CD1c-positive myeloid dendritic cell (primary cell): ENCODE results near the gene SFSWAP.

Experiments
- DNase-seq: peaks from one replicate; pipeline ENCODE4 v3.0.0-alpha.2; 2016; ENCODE audit errors: extremely low spot score

Gene SFSWAP

GRCh38 chr12:131833896-131834641, 123.2 kb downstream of the SFSWAP start:
- no peak for DNase-seq

- no peak for DNase-seq
Measured at GRCh38 chr12:131834798-131835615, 124.1 kb downstream of the SFSWAP start.

- DNase-seq: no peak
Measured at GRCh38 chr12:131835616-131836171, 124.8 kb downstream of the SFSWAP start.

DNA sequence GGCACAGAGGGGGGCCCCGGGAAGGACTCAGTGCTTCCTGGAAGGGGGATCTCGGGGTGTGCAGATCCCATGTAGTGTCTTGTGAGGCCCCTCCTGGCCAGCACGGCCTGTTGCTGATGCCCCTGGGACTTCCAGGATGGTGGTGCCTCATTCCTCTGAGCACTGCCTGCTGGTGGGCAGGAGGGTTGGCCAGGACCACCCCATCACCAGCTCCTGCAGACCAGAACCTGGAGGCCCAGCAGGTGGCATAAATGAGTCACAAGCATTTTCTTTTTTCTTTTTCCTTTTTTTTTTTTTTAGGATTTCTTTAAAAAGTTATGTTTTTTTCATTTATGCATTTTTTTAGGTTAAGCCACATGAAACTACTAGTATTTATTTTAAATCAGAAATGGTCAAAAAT, 125.3 kb downstream of the SFSWAP start:
- no peak for DNase-seq

- DNase-seq: no peak
Measured at GRCh38 chr12:131836714-131837397, 126.0 kb downstream of the SFSWAP start.

- DNase-seq: no peak
Measured at GRCh38 chr12:131840643-131841416, 129.9 kb downstream of the SFSWAP start.

DNA sequence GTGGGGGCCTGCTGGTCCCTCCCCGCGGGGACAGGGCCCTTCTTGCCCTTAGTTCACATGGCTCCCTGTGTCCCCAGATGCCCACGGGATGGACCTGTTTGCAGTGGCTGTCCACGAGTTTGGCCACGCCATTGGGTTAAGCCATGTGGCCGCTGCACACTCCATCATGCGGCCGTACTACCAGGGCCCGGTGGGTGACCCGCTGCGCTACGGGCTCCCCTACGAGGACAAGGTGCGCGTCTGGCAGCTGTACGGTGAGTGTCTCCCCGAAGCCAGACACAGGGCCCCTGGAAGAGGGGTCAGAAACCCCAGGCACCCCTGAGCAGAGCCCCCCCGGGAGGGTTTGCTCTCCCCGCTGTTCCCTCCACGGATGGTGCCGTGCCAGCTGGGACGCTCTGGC, 130.7 kb downstream of the SFSWAP start:
- DNase-seq: no peak

DNA sequence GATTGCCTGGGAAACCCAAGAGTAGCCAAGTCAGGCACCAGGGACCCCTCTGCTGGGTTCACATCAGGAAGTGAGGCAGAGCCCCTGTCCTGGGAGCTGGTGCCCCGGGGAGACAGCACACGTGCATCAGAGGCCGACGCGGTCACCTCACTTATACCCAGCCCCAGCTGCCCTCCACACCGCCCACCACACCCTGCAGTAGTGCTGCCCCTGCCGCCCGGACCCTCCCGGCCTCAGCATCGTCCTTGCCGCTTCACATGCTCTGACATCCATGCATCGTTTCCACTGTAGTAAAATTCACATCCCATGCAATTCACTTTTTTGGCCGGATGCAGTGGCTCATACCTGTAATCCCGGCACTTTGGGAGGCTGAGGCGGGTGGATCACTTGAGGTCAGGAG, 131.3 kb downstream of the SFSWAP start:
- DNase-seq: no peak

- DNase-seq: no peak
Measured at GRCh38 chr12:131843527-131843926, 132.6 kb downstream of the SFSWAP start.

DNA sequence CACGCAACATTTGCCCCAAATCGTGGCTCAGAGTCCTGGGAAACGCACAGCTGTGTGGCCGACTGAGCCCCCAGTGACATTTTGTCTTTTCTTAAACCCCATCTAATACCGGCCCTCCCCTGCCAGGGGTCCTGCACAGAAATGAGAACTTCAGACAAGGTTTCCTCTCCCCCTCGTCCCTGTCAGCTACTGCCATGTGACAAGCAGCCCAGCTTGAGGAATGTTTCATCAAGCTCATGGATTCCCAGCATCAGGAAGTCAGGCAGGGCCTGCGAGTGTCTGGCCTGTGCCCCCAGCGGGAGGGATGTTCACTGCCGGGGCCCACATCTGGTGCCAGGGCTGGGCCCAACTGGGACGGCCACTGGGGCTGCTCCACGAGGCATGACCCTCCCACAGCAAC, 133.2 kb downstream of the SFSWAP start:
- DNase-seq: no peak

DNA sequence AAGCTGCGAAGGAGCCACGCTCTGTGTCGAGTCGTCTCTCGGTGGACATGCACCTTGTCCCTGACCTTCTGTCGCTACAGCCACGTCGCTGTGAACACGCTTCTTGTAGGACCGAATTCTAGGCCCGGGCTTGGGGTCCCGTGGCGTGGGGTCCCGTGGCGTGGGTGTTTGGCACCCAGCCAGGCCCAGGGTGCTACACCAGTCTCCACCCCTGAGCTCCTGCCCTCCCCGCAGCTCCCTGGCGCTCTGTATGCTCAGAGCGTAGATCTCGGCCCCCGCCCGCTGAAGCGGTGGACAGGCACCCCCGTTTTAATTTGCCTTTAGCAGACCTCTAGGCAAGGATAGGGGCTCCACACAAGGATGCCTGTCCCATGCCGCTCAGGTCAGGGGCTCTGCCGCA, 133.8 kb downstream of the SFSWAP start:
- DNase-seq: no peak

DNA sequence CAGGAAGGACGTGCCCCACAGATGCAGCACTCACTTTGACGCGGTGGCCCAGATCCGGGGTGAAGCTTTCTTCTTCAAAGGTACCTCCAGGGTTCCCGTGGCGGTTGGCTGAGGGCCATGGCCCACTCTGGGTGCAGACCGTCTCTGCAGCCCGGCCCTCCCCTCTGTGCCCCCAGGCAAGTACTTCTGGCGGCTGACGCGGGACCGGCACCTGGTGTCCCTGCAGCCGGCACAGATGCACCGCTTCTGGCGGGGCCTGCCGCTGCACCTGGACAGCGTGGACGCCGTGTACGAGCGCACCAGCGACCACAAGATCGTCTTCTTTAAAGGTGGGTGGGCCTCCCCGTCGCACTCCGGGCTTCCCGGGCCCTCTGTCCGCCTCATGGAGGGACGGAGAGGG, 134.2 kb downstream of the SFSWAP start:
- DNase-seq: no peak

- DNase-seq: no peak
Measured at GRCh38 chr12:131847456-131847855, 136.6 kb downstream of the SFSWAP start.

- no peak for DNase-seq
Measured at GRCh38 chr12:131848753-131849152, 137.9 kb downstream of the SFSWAP start.
